GM13977 (cell line): ENCODE data around the gene ZSWIM4.
A peak's percentile ranks its signal among the peaks of the same experiment; 100 is the strongest.
"Not testable (repeated sequence)": the region's sequence is repeated elsewhere in the genome, so short reads cannot be mapped to it uniquely, and the experiment has no call there.

Source experiments
- DNase-seq: peaks from one replicate; pipeline ENCODE4 v3.0.0; 2012; ENCODE audit warnings: low spot score
- in situ Hi-C: fragments of 300-500 bp; cut with MboI; formaldehyde crosslinking; loops from one replicate; pipeline ENCODE4 v1.12.0; 2022; ENCODE audit warnings: low sequenced_read_pairs, low pct_unique_long_range_greater_than_20kb, mixed read lengths, inconsistent platforms; ENCODE audit not compliant: unreplicated experiment
- TF ChIP-seq, protein P1 (sequence below): IDR thresholded peaks from 2 replicates; pipeline ENCODE4 v1.5.1; 2012; ENCODE audit warnings: mild to moderate bottlenecking, control low read depth; ENCODE audit not compliant: insufficient read depth; ENCODE audit errors: extremely low read depth, missing control alignments

Gene ZSWIM4

GRCh38 chr19:13794757-13795589, at the start of gene ZSWIM4:
ZSWIM4 (plus strand) TSS chr19:13795443; CDS start chr19:13795649, 206 bp downstream.
- TF ChIP-seq, protein P1, sequence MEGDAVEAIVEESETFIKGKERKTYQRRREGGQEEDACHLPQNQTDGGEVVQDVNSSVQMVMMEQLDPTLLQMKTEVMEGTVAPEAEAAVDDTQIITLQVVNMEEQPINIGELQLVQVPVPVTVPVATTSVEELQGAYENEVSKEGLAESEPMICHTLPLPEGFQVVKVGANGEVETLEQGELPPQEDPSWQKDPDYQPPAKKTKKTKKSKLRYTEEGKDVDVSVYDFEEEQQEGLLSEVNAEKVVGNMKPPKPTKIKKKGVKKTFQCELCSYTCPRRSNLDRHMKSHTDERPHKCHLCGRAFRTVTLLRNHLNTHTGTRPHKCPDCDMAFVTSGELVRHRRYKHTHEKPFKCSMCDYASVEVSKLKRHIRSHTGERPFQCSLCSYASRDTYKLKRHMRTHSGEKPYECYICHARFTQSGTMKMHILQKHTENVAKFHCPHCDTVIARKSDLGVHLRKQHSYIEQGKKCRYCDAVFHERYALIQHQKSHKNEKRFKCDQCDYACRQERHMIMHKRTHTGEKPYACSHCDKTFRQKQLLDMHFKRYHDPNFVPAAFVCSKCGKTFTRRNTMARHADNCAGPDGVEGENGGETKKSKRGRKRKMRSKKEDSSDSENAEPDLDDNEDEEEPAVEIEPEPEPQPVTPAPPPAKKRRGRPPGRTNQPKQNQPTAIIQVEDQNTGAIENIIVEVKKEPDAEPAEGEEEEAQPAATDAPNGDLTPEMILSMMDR, result no peak
- in situ Hi-C loops, result no loop called here
- DNase-seq, result peak; percentile 98

GRCh38 chr19:13747098-13747453, 48.2 kb upstream of the ZSWIM4 start:
- in situ Hi-C loops, result no loop called here
- TF ChIP-seq, protein P1, result no peak
- no peak for DNase-seq

DNA sequence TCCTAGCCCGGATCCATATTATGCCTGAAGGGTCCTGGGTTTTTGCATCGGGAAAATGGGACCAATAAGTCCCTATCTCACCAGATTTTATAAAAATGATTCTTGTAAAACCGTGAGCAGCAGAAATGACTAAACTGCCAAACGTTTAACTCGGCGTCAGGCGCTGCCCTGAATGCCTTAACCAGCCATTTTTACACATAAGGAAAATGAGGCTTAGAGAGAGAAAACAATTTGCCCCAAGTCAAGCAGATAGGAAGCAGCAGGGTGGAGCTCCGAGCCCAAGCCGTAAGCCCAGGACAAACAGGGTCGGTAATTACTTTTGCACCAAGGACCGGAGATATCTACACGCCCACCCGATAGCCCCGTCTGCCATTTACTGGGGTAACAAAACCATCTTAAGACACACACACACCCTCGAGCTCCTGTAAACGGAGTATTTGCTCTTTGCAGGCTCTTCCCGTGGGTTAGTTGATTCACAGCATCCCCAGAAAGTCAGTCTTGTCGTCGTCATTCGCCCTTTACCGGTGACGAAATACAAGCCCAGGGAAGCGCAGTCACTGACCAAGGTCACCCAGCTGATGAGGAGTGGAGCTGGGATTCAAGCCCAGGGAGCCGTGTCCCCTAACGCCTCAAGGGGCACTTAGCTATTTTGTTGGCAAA, 46.9 kb upstream of the ZSWIM4 start:
- in situ Hi-C loops, result no loop called here
- no peak for DNase-seq

GRCh38 chr19:13751436-13751835, 43.8 kb upstream of the ZSWIM4 start:
- DNase-seq, result no peak
- TF ChIP-seq, protein P1, result no peak
- in situ Hi-C loops, result no loop called here

More for the DNA sequence above, 46.9 kb upstream of the ZSWIM4 start:
- TF ChIP-seq, protein P1, result no peak

DNA sequence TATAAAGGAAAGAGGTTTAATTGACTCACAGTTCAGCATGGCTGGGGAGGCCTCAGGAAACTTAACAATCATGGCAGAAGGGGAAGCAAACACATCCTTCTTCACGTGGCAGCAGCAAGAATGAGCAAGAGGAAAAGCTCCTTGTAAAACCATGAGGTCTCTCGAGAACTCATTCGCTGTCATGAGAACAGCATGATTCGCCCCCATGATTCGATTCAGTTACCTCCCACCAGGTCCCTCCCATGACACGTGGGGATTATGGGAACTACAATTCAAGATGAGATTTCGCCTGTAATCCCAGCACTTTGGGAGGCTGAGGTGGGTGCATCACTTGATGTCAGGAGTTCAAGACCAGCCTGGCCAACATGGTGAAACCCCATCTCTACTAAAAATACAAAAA, 41.6 kb upstream of the ZSWIM4 start:
- DNase-seq, in situ Hi-C loops: not testable (repeated sequence)

DNA sequence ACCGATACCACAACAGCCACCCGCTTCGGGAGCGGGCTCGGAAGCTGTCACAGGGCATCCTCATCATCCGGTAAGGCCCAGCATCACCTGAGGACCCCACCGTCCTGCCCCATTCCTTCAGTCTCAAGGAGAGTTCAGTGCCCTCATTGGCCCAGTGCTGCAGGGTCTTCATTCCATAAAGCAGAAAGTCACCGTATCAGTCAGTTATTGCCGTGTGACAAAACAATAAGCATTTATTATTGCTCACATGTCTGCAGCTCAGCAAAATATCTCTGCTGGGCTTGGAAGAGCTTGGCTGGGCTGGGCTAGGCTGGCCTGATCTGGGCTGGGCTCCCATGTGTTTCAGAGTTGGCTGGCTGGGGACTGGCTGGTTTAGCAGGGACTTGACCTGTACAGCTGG, 39.0 kb upstream of the ZSWIM4 start:
- DNase-seq, result no peak
- TF ChIP-seq, protein P1, result no peak
- in situ Hi-C loops, result no loop called here
